Measurements from ENCODE around the gene DSCAM. TPM values are rescaled to one million over a fixed set of nuclear protein-coding genes. Genes with fewer than 3 reads are reported as not detected.

DSCAM gene
- total RNA-seq, 1 donor from 2014 or later, result not detected

DNA sequence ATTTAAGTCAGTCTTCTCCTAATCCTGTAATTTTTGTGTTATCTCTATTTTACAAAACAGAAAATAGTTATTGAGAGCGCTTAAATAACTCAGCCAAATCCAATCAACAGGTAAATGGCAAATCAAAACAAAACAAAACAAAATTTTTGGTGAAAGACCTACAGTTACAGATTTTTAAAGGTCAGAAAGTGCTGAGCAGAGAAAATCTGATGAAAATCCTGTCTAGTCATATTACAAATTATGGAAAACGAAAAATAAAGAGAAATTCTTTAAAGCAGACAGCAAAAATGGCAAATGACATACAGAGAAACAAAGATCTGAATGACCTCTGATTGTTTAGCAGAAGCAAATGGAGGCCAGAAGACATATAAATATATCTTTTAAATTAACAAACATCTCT, 497.4 kb downstream of the DSCAM start:
- Histone ChIP-seq H3K36me3 (no peaks in the 10 kb centered on the region), H3K4me3 (no peak overlapping the region), H3K9me3 (replicated peaks) (no peaks in the 10 kb centered on the region), H3K27ac (replicated peaks) (no peak overlapping the region), H3K27me3 (ENCODE audit: low read depth) (peaks cover 4% of the 10 kb centered on the region), H3K4me1 (no peaks in the 10 kb centered on the region)
- no peak for DNase-seq
- intact Hi-C loops (cut with micrococcal nuclease), result no loop called here
- TF ChIP-seq, protein P1, sequence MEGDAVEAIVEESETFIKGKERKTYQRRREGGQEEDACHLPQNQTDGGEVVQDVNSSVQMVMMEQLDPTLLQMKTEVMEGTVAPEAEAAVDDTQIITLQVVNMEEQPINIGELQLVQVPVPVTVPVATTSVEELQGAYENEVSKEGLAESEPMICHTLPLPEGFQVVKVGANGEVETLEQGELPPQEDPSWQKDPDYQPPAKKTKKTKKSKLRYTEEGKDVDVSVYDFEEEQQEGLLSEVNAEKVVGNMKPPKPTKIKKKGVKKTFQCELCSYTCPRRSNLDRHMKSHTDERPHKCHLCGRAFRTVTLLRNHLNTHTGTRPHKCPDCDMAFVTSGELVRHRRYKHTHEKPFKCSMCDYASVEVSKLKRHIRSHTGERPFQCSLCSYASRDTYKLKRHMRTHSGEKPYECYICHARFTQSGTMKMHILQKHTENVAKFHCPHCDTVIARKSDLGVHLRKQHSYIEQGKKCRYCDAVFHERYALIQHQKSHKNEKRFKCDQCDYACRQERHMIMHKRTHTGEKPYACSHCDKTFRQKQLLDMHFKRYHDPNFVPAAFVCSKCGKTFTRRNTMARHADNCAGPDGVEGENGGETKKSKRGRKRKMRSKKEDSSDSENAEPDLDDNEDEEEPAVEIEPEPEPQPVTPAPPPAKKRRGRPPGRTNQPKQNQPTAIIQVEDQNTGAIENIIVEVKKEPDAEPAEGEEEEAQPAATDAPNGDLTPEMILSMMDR (IDR thresholded peaks at IDR 0.05; ENCODE audit: borderline replicate concordance), result no peak

DNA sequence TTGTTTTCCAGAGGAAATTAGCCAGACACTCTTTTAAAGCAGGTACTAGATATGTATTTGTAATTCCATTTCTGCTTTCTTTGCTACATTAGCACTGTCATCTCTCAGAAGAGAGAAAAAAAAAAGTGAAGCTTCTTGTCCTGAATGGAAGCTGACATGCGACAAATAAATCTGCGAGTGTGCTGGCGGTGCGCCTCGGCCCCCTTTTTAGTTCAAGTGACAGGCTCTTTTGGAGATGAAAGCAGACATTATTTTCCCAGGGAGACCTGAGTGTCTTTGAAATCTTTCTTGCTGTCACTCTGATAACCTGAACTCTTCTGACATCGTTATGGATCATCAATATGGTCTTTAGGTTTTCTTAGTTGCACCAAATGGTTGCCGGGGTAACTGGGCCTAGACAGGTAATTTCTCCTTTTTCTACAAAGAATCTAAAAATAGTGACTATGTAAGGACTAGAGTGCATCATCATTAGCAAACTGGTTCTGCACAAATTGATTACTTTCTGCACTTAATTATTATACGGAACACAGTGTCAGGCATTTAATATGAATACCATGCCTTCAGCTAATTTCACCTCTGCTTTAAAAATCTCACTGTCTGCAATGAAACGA, 501.1 kb downstream of the DSCAM start:
- H3K4me3 ChIP-seq, result no peak overlapping the region
- no peaks in the 10 kb centered on the region for H3K36me3 ChIP-seq
- DNase-seq, result no peak
- H3K4me1 ChIP-seq, result no peaks in the 10 kb centered on the region
- H3K9me3 ChIP-seq (replicated peaks), result no peaks in the 10 kb centered on the region
- no peak overlapping the region for H3K27ac ChIP-seq (replicated peaks)
- peaks cover 12% of the 10 kb centered on the region for H3K27me3 ChIP-seq (ENCODE audit: low read depth)
- TF ChIP-seq, protein P1 (IDR thresholded peaks at IDR 0.05; ENCODE audit: borderline replicate concordance), result no peak
- intact Hi-C loops (cut with micrococcal nuclease), result no loop called here

DNA sequence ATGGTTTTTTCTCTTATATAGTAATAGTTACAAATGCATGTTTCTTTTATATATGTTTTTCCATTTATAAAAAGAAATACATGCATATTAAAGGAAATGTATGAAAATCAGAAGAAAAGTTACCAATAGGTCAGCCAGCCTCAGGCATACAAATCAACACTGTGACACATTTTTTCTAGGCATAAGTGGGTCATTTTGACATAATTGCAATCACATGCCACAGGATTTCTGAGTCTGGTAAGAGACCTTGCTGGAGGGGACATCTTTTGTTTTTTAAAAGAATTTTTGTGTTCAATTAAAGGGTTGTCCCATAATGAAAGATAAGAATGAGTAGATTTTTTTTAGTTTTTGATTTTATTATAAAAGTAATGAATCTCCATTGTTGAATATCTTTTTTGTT, 506.6 kb downstream of the DSCAM start:
- TF ChIP-seq, protein P1 (IDR thresholded peaks at IDR 0.05; ENCODE audit: borderline replicate concordance), result no peak
- Histone ChIP-seq H3K36me3 (no peaks in the 10 kb centered on the region), H3K4me3 (no peak overlapping the region), H3K4me1 (no peaks in the 10 kb centered on the region), H3K9me3 (replicated peaks) (no peaks in the 10 kb centered on the region), H3K27ac (replicated peaks) (no peak overlapping the region), H3K27me3 (ENCODE audit: low read depth) (peaks cover 22% of the 10 kb centered on the region)
- intact Hi-C loops (cut with micrococcal nuclease), result no loop called here
- no peak for DNase-seq

- H3K9me3 ChIP-seq (replicated peaks), result no peaks in the 10 kb centered on the region
- no peak overlapping the region for H3K4me3 ChIP-seq
- H3K36me3 ChIP-seq, result no peaks in the 10 kb centered on the region
- TF ChIP-seq, protein P1 (IDR thresholded peaks at IDR 0.05; ENCODE audit: borderline replicate concordance), result no peak
- no peaks in the 10 kb centered on the region for H3K4me1 ChIP-seq
- intact Hi-C loops (cut with micrococcal nuclease), result no loop called here
- DNase-seq, result no peak
- peaks cover 19% of the 10 kb centered on the region for H3K27me3 ChIP-seq (ENCODE audit: low read depth)
- H3K27ac ChIP-seq (replicated peaks), result no peak overlapping the region
Measured at GRCh38 chr21:40339050-40339449, 507.9 kb downstream of the DSCAM start.

DNA sequence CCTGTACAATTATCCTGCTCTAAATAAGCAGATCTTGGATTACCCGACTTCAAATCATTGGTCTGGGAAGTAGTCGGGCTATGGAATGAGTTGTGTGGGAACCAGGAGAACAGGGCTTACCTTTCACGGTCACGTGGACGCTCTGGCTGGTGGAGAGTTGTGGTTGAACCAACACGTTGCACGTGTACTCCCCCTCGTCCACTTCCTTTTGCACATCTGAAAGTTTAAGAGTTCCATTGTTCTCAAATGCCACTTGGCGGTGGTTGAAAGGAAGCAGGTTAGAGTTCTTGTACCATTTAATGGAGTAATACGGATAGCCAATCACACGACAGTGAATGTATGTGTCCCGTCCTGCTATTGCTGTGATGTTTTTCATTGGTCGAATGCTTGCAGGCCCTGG, 509.0 kb downstream of the DSCAM start:
- intact Hi-C loops (cut with micrococcal nuclease), result no loop called here
- Histone ChIP-seq H3K4me3 (no peak overlapping the region), H3K27ac (replicated peaks) (no peak overlapping the region), H3K27me3 (ENCODE audit: low read depth) (peaks cover 16% of the 10 kb centered on the region), H3K4me1 (no peaks in the 10 kb centered on the region), H3K36me3 (no peaks in the 10 kb centered on the region), H3K9me3 (replicated peaks) (no peaks in the 10 kb centered on the region)
- no peak for DNase-seq
- TF ChIP-seq, protein P1 (IDR thresholded peaks at IDR 0.05; ENCODE audit: borderline replicate concordance), result no peak

All from left ventricle myocardium inferior (tissue), 1 donor.